Astrocyte of the hippocampus (primary cell): ENCODE data around the gene GALNTL6.

ENCODE experiments used
- DNase-seq: peaks from one replicate; pipeline ENCODE4 v3.0.0; 2011; ENCODE audit warnings: low read depth, low spot score

Gene GALNTL6

GRCh38 chr4:172802032-172802431 lies 988.8 kb downstream of the GALNTL6 start:
- no peak for DNase-seq

- DNase-seq: no peak
These were observed 993.6 kb downstream of the GALNTL6 start for GRCh38 chr4:172806841-172807240.

- no peak for DNase-seq
These were observed 995.0 kb downstream of the GALNTL6 start for GRCh38 chr4:172808196-172808595.

GRCh38 chr4:172809319-172809718 lies 996.1 kb downstream of the GALNTL6 start:
- no peak for DNase-seq

GRCh38 chr4:172813359-172813923 lies 1000.2 kb downstream of the GALNTL6 start:
- DNase-seq: peak; percentile 50

GRCh38 chr4:172815499-172816164 lies 1002.4 kb downstream of the GALNTL6 start:
- DNase-seq: no peak

GRCh38 chr4:172818901-172819300 lies 1005.7 kb downstream of the GALNTL6 start:
- no peak for DNase-seq

GRCh38 chr4:172819353-172819752 lies 1006.1 kb downstream of the GALNTL6 start:
- no peak for DNase-seq

- no peak for DNase-seq
These were observed 1009.1 kb downstream of the GALNTL6 start for GRCh38 chr4:172822331-172822730.

GRCh38 chr4:172826346-172826745 lies 1013.1 kb downstream of the GALNTL6 start:
- DNase-seq: peak; percentile 70

GRCh38 chr4:172826861-172827260 lies 1013.7 kb downstream of the GALNTL6 start:
- DNase-seq: no peak

GRCh38 chr4:172830295-172830764 lies 1017.1 kb downstream of the GALNTL6 start:
- DNase-seq: peak; percentile 27

GRCh38 chr4:172836661-172837060 lies 1023.5 kb downstream of the GALNTL6 start:
- DNase-seq: no peak

GRCh38 chr4:172838111-172838510 lies 1024.9 kb downstream of the GALNTL6 start:
- no peak for DNase-seq

- no peak for DNase-seq
These were observed 1025.7 kb downstream of the GALNTL6 start for GRCh38 chr4:172838943-172839342.

- DNase-seq: peak; percentile 13
These were observed 1029.6 kb downstream of the GALNTL6 start for GRCh38 chr4:172842779-172843178.

GRCh38 chr4:172843192-172843591 lies 1030.0 kb downstream of the GALNTL6 start:
- DNase-seq: no peak

GRCh38 chr4:172844556-172844955 lies 1031.4 kb downstream of the GALNTL6 start:
- DNase-seq: no peak

GRCh38 chr4:172845281-172845680 lies 1032.1 kb downstream of the GALNTL6 start:
- DNase-seq: no peak

GRCh38 chr4:172850838-172851237 lies 1037.6 kb downstream of the GALNTL6 start:
- peak; percentile 74 for DNase-seq

- no peak for DNase-seq
These were observed 1038.3 kb downstream of the GALNTL6 start for GRCh38 chr4:172851534-172851933.

- no peak for DNase-seq
These were observed 1043.8 kb downstream of the GALNTL6 start for GRCh38 chr4:172857026-172857425.

- peak; percentile 6 for DNase-seq
These were observed 1045.6 kb downstream of the GALNTL6 start for GRCh38 chr4:172858731-172859230.
